Natural killer cell (primary cell): Measurements from ENCODE around the gene PAOX. TPM values are rescaled to one million over a fixed set of nuclear protein-coding genes. Genes with fewer than 3 reads are reported as not detected.
A peak's percentile ranks its signal among the peaks of the same experiment; 100 is the strongest.

Experiments used
- ATAC-seq, 3 donors: fragments of 150-1000 bp in 2 of 3; fragments of 200-7000 bp in 1 of 3; cut with Tn5 transposase; 1 replicate in 1 of 3; 2 replicates in 2 of 3; pipeline ENCODE4 v1.10.0; 2021; ENCODE audit warnings: mild to moderate bottlenecking in 2 of 3, moderate library complexity in 2 of 3
- DNase-seq, 2 donors: peaks; one replicate each; pipeline versions ENCODE4 v3.0.0 to v3.0.0-alpha.2; 2013 to 2021; ENCODE audit warnings: mixed read lengths in 1 of 2
- H3K27ac ChIP-seq: one replicate; pipeline ENCODE4 v1.5.1; 2013; ENCODE audit warnings: mild to moderate bottlenecking, low read length
- H3K27me3 ChIP-seq: one replicate; pipeline ENCODE4 v1.6.1; 2013; ENCODE audit warnings: low read length; ENCODE audit not compliant: control insufficient read depth, insufficient read depth
- H3K36me3 ChIP-seq: one replicate; pipeline ENCODE4 v1.6.1; 2013; ENCODE audit warnings: low read length; ENCODE audit not compliant: control insufficient read depth, insufficient read depth
- H3K4me1 ChIP-seq: one replicate; pipeline ENCODE4 v1.6.1; 2013; ENCODE audit warnings: low read length; ENCODE audit not compliant: control insufficient read depth, insufficient read depth
- H3K4me3 ChIP-seq: one replicate; pipeline ENCODE4 v1.5.1; 2013; ENCODE audit warnings: low read length
- H3K9me3 ChIP-seq: one replicate; pipeline ENCODE4 v1.6.1; 2013; ENCODE audit warnings: low read length; ENCODE audit not compliant: control insufficient read depth, insufficient read depth
- H3K27ac Mint-ChIP-seq, 2 donors: one replicate each; pipeline ENCODE4 v1.8.0; 2022; ENCODE audit warnings: mild to moderate bottlenecking in 2 of 2, mixed read lengths in 2 of 2, moderate library complexity in 1 of 2
- H3K27me3 Mint-ChIP-seq, 2 donors: one replicate each; pipeline ENCODE4 v1.8.0; 2022; ENCODE audit warnings: low read depth in 2 of 2, mixed read lengths in 2 of 2
- H3K36me3 Mint-ChIP-seq: one replicate; pipeline ENCODE4 v1.8.0; 2022; ENCODE audit warnings: mixed read lengths
- H3K4me1 Mint-ChIP-seq, 2 donors: one replicate each; pipeline ENCODE4 v1.8.0; 2022; ENCODE audit warnings: mixed read lengths in 2 of 2
- H3K4me3 Mint-ChIP-seq: one replicate; pipeline ENCODE4 v1.8.0; 2022; ENCODE audit warnings: mild to moderate bottlenecking, moderate library complexity, mixed read lengths
- H3K9me3 Mint-ChIP-seq, 2 donors: one replicate each; pipeline ENCODE4 v1.8.0; 2022; ENCODE audit warnings: mixed read lengths in 2 of 2
- CTCF ChIP-seq: fragments of 200-600 bp; IDR thresholded peaks from one replicate; pipeline ENCODE4 v1.8.0; 2022; ENCODE audit warnings: antibody characterized with exemption
- WGBS: methylation state at CpG from one replicate; pipeline ENCODE4 v1.1.7; 2013; ENCODE audit warnings: missing lambda C conversion rate; ENCODE audit not compliant: insufficient coverage; 5-methylcytosine and 5-hydroxymethylcytosine counted together
- intact Hi-C: fragments of 100-400 bp; cut with micrococcal nuclease; formaldehyde crosslinking; loops from one replicate; pipeline ENCODE4 v1.14.2; 2022
- total RNA-seq, 4 donors: library from RNA; stranded (reverse); fragments of 120-200 nt in 1 of 4; gene quantifications; one replicate each; pipeline versions ENCODE4 v1.2.3 to v1.2.4, GENCODE V29; 2013 to 2022

PAOX gene
- 1 to 10 TPM; 4.2 to 5.8 (median 5.5) TPM for total RNA-seq
- 12.3 TPM for total RNA-seq (2013)

- Histone ChIP-seq H3K4me1 (peaks cover 38% of the 10 kb centered on the region), H3K9me3 (no peaks in the 10 kb centered on the region), H3K36me3 (peaks cover under 1% of the 10 kb centered on the region), H3K27me3 (no peaks in the 10 kb centered on the region), H3K27ac (peak within 1 kb of the TSS; percentile 23), H3K4me3 (peak within 1 kb of the TSS; percentile 89)
- DNase-seq (peak; percentile 51 to 81), ATAC-seq (peak; percentile 65 to 69 (median 67))
- H3K4me3 Mint-ChIP-seq: peak within 1 kb of the TSS; percentile 86
- no peaks in the 10 kb centered on the region for H3K36me3 Mint-ChIP-seq
- WGBS: 3% methylated on average over 67 of the region's 78 CpGs
- intact Hi-C loops: no loop called here
- H3K4me1 Mint-ChIP-seq: peaks cover 0 to 14% of the 10 kb centered on the region in 2 donors
- no peak for TF ChIP-seq CTCF
- no peaks in the 10 kb centered on the region for H3K27me3 Mint-ChIP-seq
- no peaks in the 10 kb centered on the region for H3K9me3 Mint-ChIP-seq
- H3K27ac Mint-ChIP-seq: peak within 1 kb of the TSS in 1 of 2 donors; percentile 72
Measured at GRCh38 chr10:133379152-133379800, at the start of gene PAOX. PAOX (plus strand) TSS chr10:133379262; CDS start chr10:133379317, 55 bp downstream.

- Histone ChIP-seq H3K27ac (no peak overlapping the region), H3K9me3 (no peaks in the 10 kb centered on the region), H3K4me1 (peaks cover 19% of the 10 kb centered on the region), H3K27me3 (peaks cover 41% of the 10 kb centered on the region), H3K36me3 (no peaks in the 10 kb centered on the region), H3K4me3 (no peak overlapping the region)
- Mint-ChIP-seq H3K4me3 (peak overlapping the region; percentile 65), H3K27ac (peak overlapping the region in 1 of 2 donors; percentile 80), H3K9me3 (no peaks in the 10 kb centered on the region), H3K36me3 (no peaks in the 10 kb centered on the region), H3K4me1 (peaks cover 9 to 22% of the 10 kb centered on the region in 2 donors), H3K27me3 (peaks cover 41 to 57% of the 10 kb centered on the region in 2 donors)
- DNase-seq (peak; percentile 82 to 94), ATAC-seq (peak; percentile 88 to 92 (median 90))
- peak; percentile 96 for TF ChIP-seq CTCF
- intact Hi-C loops: loop anchor here (1.0 to 2.0 kb wide), 2 partner anchors 167 to 191 kb away; no protein-coding TSS in a partner anchor
- WGBS: 11% methylated on average over 37 of the region's 37 CpGs
Measured at GRCh38 chr10:133329491-133330202, 49.4 kb upstream of the PAOX start.

GRCh38 chr10:133332936-133333699 is 45.9 kb upstream of the PAOX start:
- no peak for TF ChIP-seq CTCF
- intact Hi-C loops: no loop called here
- Histone ChIP-seq H3K4me3 (no peak overlapping the region), H3K4me1 (peaks cover 41% of the 10 kb centered on the region), H3K27ac (no peak overlapping the region), H3K27me3 (peaks cover 23% of the 10 kb centered on the region), H3K36me3 (no peaks in the 10 kb centered on the region), H3K9me3 (no peaks in the 10 kb centered on the region)
- H3K9me3 Mint-ChIP-seq: no peaks in the 10 kb centered on the region
- H3K27me3 Mint-ChIP-seq: peaks cover 26 to 38% of the 10 kb centered on the region in 2 donors
- no peak overlapping the region for H3K4me3 Mint-ChIP-seq
- no peaks in the 10 kb centered on the region for H3K36me3 Mint-ChIP-seq
- H3K4me1 Mint-ChIP-seq: peaks cover 9 to 14% of the 10 kb centered on the region in 2 donors
- ATAC-seq (no peak), DNase-seq (no peak)
- peak overlapping the region; percentile 4 to 49 for H3K27ac Mint-ChIP-seq
- WGBS: 84% methylated on average over 30 of the region's 30 CpGs
